K562 (cell line): Measurements from ENCODE around the gene PGP. TPM values are rescaled to one million over a fixed set of nuclear protein-coding genes. Genes with fewer than 3 reads are reported as not detected.

Experiments used
- ATF1 ChIP-seq, 2 experiments: fragments of 450-650 bp in 1 of 2; IDR thresholded peaks; 2 replicates each; pipeline ENCODE4 v1.6.1; 2016; ENCODE audit warnings: missing compliant biosample characterization in 1 of 2, missing genetic modification characterization in 1 of 2
- CREM ChIP-seq: IDR thresholded peaks from 2 replicates; pipeline ENCODE4 v1.6.1; 2014; ENCODE audit warnings: antibody characterized with exemption, low read depth
- FOS ChIP-seq: IDR thresholded peaks from 3 replicates; pipeline ENCODE4 v1.6.1; 2011; ENCODE audit not compliant: insufficient read length; ENCODE audit errors: extremely low read depth
- GATAD2A ChIP-seq: fragments of 450-650 bp; IDR thresholded peaks from 2 replicates; pipeline ENCODE4 v1.6.1; 2017
- ILK ChIP-seq: fragments of 450-650 bp; IDR thresholded peaks from 2 replicates; pipeline ENCODE4 v1.6.1; 2016; ENCODE audit warnings: missing genetic modification characterization, low read depth, mild to moderate bottlenecking, missing compliant biosample characterization, moderate library complexity, borderline replicate concordance
- NCOA2 ChIP-seq, 2 experiments: fragments of 450-650 bp; IDR thresholded peaks; 2 replicates each; pipeline ENCODE4 v1.6.1; 2018; ENCODE audit warnings: mild to moderate bottlenecking in 2 of 2, moderate library complexity in 1 of 2; ENCODE audit not compliant: partially characterized antibody in 2 of 2
- NR2C1 ChIP-seq, 2 experiments: fragments of 450-650 bp; IDR thresholded peaks; 2 replicates each; pipeline ENCODE4 v1.6.1; 2017; ENCODE audit warnings: mild to moderate bottlenecking in 2 of 2, antibody characterized with exemption in 1 of 2, inconsistent platforms in 1 of 2, missing compliant biosample characterization in 1 of 2, missing genetic modification characterization in 1 of 2
- POLR2AphosphoS5 ChIP-seq: IDR thresholded peaks from 2 replicates; pipeline ENCODE4 v1.6.1; 2011; ENCODE audit warnings: mild to moderate bottlenecking, low read depth, low read length, moderate library complexity; ENCODE audit not compliant: control insufficient read depth, insufficient read depth
- POLR2G ChIP-seq: fragments of 200-400 bp; formaldehyde crosslinking; IDR thresholded peaks from 2 replicates; pipeline ENCODE4 v1.6.1; 2017; ENCODE audit warnings: low read depth, mild to moderate bottlenecking, antibody characterized with exemption, low read length, moderate library complexity
- POU5F1 ChIP-seq: fragments of 150-350 bp; IDR thresholded peaks from 2 replicates; pipeline ENCODE4 v1.6.1; 2014; ENCODE audit warnings: borderline replicate concordance, low read length, low read depth, mild to moderate bottlenecking; ENCODE audit not compliant: partially characterized antibody
- PPARD ChIP-seq: fragments of 250-450 bp; sonication (Bioruptor Pico); IDR thresholded peaks from 2 replicates; pipeline ENCODE4 v1.8.0; 2022; ENCODE audit warnings: inconsistent platforms, mild to moderate bottlenecking, moderate library complexity
- RBFOX2 ChIP-seq: fragments of 200-400 bp; formaldehyde crosslinking; IDR thresholded peaks from 2 replicates; pipeline ENCODE4 v1.6.1; 2017; ENCODE audit warnings: low read depth, mild to moderate bottlenecking, low read length, moderate library complexity
- RBM22 ChIP-seq: fragments of 200-400 bp; formaldehyde crosslinking; IDR thresholded peaks from 2 replicates; pipeline ENCODE4 v1.6.1; 2018; ENCODE audit warnings: low read length, low read depth; ENCODE audit not compliant: poor library complexity, severe bottlenecking
- RCOR1 ChIP-seq, 2 experiments: IDR thresholded peaks; 2 replicates each; pipeline ENCODE4 v1.6.1; 2012; ENCODE audit warnings: low read depth in 2 of 2, low read length in 2 of 2, borderline replicate concordance in 1 of 2, improper control_type of control experiment in 1 of 2
- RFX5 ChIP-seq: IDR thresholded peaks from 2 replicates; pipeline ENCODE4 v1.6.1; 2011; ENCODE audit warnings: low read depth, mild to moderate bottlenecking, improper control_type of control experiment, low read length
- TCF7 ChIP-seq: sonication (generic); IDR thresholded peaks from 2 replicates; pipeline ENCODE4 v1.6.1; 2016; ENCODE audit warnings: antibody characterized with exemption, borderline replicate concordance
- TEAD4 ChIP-seq, 2 experiments: sonication (generic) in 1 of 2; formaldehyde crosslinking in 1 of 2; IDR thresholded peaks; 2 replicates each; pipeline versions ENCODE4 v1.6.1 to v1.8.0; 2012 to 2022; ENCODE audit warnings: borderline replicate concordance in 1 of 2, inconsistent platforms in 1 of 2, low read length in 1 of 2, mild to moderate bottlenecking in 1 of 2, missing genetic modification reagents in 1 of 2
- ZFP1 ChIP-seq: fragments of 450-650 bp; formaldehyde crosslinking; IDR thresholded peaks from 2 replicates; pipeline ENCODE4 v1.4.0; 2020; ENCODE audit warnings: mild to moderate bottlenecking, mixed read lengths
- ZFX ChIP-seq: sonication (generic); formaldehyde crosslinking; IDR thresholded peaks from 2 replicates; pipeline ENCODE4 v1.8.0; 2022; ENCODE audit warnings: mild to moderate bottlenecking, missing genetic modification reagents, moderate library complexity
- ZNF232 ChIP-seq: sonication (generic); formaldehyde crosslinking; IDR thresholded peaks from 2 replicates; pipeline ENCODE4 v1.8.0; 2022; ENCODE audit warnings: mild to moderate bottlenecking, missing genetic modification reagents
- ZNF347 ChIP-seq: fragments of 450-650 bp; formaldehyde crosslinking; IDR thresholded peaks from 2 replicates; pipeline ENCODE4 v1.4.0; 2020; ENCODE audit warnings: low read depth, mild to moderate bottlenecking, moderate library complexity
- polyA plus RNA-seq, 8 experiments: library from polyadenylated mRNA; depleted of rRNA in 4 of 8; stranded (reverse) in 5 of 8; unstranded in 3 of 8; fragments of >200 nt; fragmentation: Nextera tagmentation in 2 of 8; fragmentation: Illumina TruSeq in 1 of 8; extraction: Ambion mirVana in 2 of 8; extraction: Trizol in 1 of 8; gene quantifications; 2 replicates each; pipeline versions ENCODE4 v1.2.1 to v1.2.3, GENCODE V29; 2011 to 2014; ENCODE audit warnings: inconsistent platforms in 1 of 8, missing spikeins in 1 of 8
- total RNA-seq, 7 experiments: library from RNA; depleted of rRNA in 6 of 7; stranded (reverse); fragments of >200 nt in 6 of 7; fragmentation: Illumina TruSeq in 2 of 7; extraction: Trizol in 2 of 7; gene quantifications; 2 replicates each; pipeline versions ENCODE4 v1.2.1 to v1.2.3, GENCODE V29; 2011 to 2021; ENCODE audit warnings: low replicate concordance in 1 of 7
- TF ChIP-seq, protein P1 (sequence below): fragments of 250-450 bp; sonication (Bioruptor Pico); IDR thresholded peaks from 2 replicates; pipeline ENCODE4 v1.8.0; 2021; ENCODE audit warnings: moderate library complexity, mild to moderate bottlenecking, inconsistent platforms
- TF ChIP-seq, protein P2 (sequence below): sonication (generic); formaldehyde crosslinking; IDR thresholded peaks from 2 replicates; pipeline ENCODE4 v1.8.0; 2022; ENCODE audit warnings: mild to moderate bottlenecking, missing genetic modification reagents

Gene PGP
- total and polyA plus RNA-seq, 9 of the 15 experiments (the other 6 are each of a cell fraction or from before 2014, with no cell fraction given), result 1.1 to 57.6 (median 19.6) TPM

DNA sequence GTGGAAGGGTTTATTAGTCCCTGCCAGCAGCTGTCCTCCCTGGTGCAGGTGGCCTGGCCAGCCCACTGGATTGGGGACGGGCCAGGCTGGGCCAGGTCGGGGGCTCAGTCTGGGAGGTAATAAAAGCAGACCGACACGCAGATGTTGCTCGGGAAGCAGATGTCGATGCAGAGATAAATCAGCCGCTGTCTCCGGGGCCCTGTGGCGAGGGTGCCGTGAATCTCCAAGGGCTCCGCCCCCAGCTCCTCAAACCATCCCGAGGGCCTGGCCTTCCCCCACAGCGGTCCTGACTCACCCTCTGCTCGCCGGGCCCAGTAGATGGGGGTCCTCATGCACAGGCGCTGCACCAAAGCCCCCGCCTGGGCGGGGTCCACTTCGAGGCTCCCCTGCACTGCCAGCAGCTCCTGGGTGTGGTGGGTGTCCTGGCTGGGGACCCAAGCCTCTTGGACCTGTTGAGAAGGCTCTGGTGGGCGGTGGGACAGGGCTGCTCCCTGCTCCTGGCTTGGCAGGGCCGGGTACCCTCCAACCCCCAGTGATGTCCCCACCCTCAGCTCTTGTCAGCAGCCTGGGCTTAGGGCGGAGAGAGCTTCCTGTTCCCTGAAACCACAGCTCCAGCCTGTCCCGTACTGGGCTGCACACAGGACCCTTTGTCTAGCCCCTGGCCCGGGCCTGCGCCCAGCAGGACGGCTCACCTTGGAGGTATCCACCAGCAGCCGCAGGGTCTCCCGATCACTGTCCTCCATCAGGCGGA lies 5.2 kb downstream of the PGP start (continued):
- no peak for TF ChIP-seq RFX5
- no peak for TF ChIP-seq POLR2AphosphoS5
- no peak for TF ChIP-seq TCF7
- no peak for TF ChIP-seq CREM
- no peak for TF ChIP-seq ZNF232 (CRISPR knock-in tag)
- TF ChIP-seq ATF1 (CRISPR knock-in tag; IDR thresholded peaks at IDR 0.05), result no peak
- no peak for TF ChIP-seq ATF1 (tag; IDR thresholded peaks at IDR 0.05)
- peak; percentile 62 for TF ChIP-seq RBFOX2
- TF ChIP-seq TEAD4 (IDR thresholded peaks at IDR 0.05; ENCODE audit: low read length), result 0 out of 2 replicates have a peak, but pooled peaks have one; percentile 6
- TF ChIP-seq TEAD4 (CRISPR knock-in tag; IDR thresholded peaks at IDR 0.05; ENCODE audit: borderline replicate concordance), result no peak
- TF ChIP-seq NCOA2 (IDR thresholded peaks at IDR 0.05; ENCODE audit: partially characterized antibody in 2 of 2), result no peak
- peak in 1 of 2 experiments; percentile 61; a peak in 2 of 4 replicates for TF ChIP-seq RCOR1 (IDR thresholded peaks at IDR 0.05; ENCODE audit: borderline replicate concordance in 1 of 2, low read depth in 2 of 2, low read length in 2 of 2)
- TF ChIP-seq FOS, result no peak
- TF ChIP-seq POLR2G, result peak; percentile 5
- no peak for TF ChIP-seq ZNF347 (CRISPR knock-in tag)
- no peak for TF ChIP-seq PPARD
- no peak for TF ChIP-seq ILK (tag)
- TF ChIP-seq POU5F1, result no peak
- peak; percentile 10; the same call in 1 of the 2 replicates for TF ChIP-seq ZFX (CRISPR knock-in tag)
- peak; percentile 24 for TF ChIP-seq RBM22
- TF ChIP-seq, protein P1, sequence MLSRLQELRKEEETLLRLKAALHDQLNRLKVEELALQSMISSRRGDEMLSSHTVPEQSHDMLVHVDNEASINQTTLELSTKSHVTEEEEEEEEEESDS (CRISPR knock-in tag), result no peak
- no peak for TF ChIP-seq GATAD2A
- no peak for TF ChIP-seq ZFP1 (CRISPR knock-in tag)
- no peak for TF ChIP-seq NR2C1 (IDR thresholded peaks at IDR 0.05)
- no peak for TF ChIP-seq NR2C1 (tag; IDR thresholded peaks at IDR 0.05)
- TF ChIP-seq, protein P2, sequence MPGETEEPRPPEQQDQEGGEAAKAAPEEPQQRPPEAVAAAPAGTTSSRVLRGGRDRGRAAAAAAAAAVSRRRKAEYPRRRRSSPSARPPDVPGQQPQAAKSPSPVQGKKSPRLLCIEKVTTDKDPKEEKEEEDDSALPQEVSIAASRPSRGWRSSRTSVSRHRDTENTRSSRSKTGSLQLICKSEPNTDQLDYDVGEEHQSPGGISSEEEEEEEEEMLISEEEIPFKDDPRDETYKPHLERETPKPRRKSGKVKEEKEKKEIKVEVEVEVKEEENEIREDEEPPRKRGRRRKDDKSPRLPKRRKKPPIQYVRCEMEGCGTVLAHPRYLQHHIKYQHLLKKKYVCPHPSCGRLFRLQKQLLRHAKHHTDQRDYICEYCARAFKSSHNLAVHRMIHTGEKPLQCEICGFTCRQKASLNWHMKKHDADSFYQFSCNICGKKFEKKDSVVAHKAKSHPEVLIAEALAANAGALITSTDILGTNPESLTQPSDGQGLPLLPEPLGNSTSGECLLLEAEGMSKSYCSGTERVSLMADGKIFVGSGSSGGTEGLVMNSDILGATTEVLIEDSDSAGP (CRISPR knock-in tag), result no peak
